Measurements from ENCODE around the gene CLCN2. TPM values are rescaled to one million over a fixed set of nuclear protein-coding genes. Genes with fewer than 3 reads are reported as not detected.

CLCN2 gene
- total RNA-seq, 1 donor from 2014 or later = 24.9 TPM

GRCh38 chr3:184347321-184348056, 13.9 kb downstream of the CLCN2 start:
- peak overlapping the region; percentile 39 for H3K27ac Mint-ChIP-seq
- peaks cover 60% of the 10 kb centered on the region for H3K4me1 Mint-ChIP-seq (ENCODE audit: unreplicated experiment)
- TF ChIP-seq CTCF (conservative IDR thresholded peaks at IDR 0.05) = no peak
- peak overlapping the region; percentile 47 for H3K4me3 Mint-ChIP-seq
- no peaks in the 10 kb centered on the region for H3K9me3 Mint-ChIP-seq
- peaks cover 11% of the 10 kb centered on the region for H3K36me3 Mint-ChIP-seq
- no peak for DNase-seq (ENCODE audit: extremely low spot score, unreplicated experiment)
- no peaks in the 10 kb centered on the region for H3K27me3 Mint-ChIP-seq

- peak overlapping the region; percentile 39 for H3K27ac Mint-ChIP-seq
- DNase-seq (ENCODE audit: extremely low spot score, unreplicated experiment) = no peak
- peaks cover 9% of the 10 kb centered on the region for H3K36me3 Mint-ChIP-seq
- TF ChIP-seq CTCF (conservative IDR thresholded peaks at IDR 0.05) = no peak
- H3K27me3 Mint-ChIP-seq = no peaks in the 10 kb centered on the region
- no peak overlapping the region for H3K4me3 Mint-ChIP-seq
- H3K9me3 Mint-ChIP-seq = no peaks in the 10 kb centered on the region
- peaks cover 52% of the 10 kb centered on the region for H3K4me1 Mint-ChIP-seq (ENCODE audit: unreplicated experiment)
Measured at GRCh38 chr3:184346480-184347190, 14.8 kb downstream of the CLCN2 start.

- peak; percentile 71 for TF ChIP-seq CTCF (conservative IDR thresholded peaks at IDR 0.05)
- Mint-ChIP-seq H3K9me3 (no peaks in the 10 kb centered on the region), H3K4me1 (ENCODE audit: unreplicated experiment) (peaks cover 43% of the 10 kb centered on the region), H3K27me3 (no peaks in the 10 kb centered on the region), H3K27ac (peak overlapping the region; percentile 68), H3K4me3 (no peak overlapping the region), H3K36me3 (peaks cover 15% of the 10 kb centered on the region)
- no peak for DNase-seq (ENCODE audit: extremely low spot score, unreplicated experiment)
Measured at GRCh38 chr3:184345317-184346144, 15.9 kb downstream of the CLCN2 start.

GRCh38 chr3:184344579-184345316, 16.7 kb downstream of the CLCN2 start:
- no peak for TF ChIP-seq CTCF (conservative IDR thresholded peaks at IDR 0.05)
- DNase-seq (ENCODE audit: extremely low spot score, unreplicated experiment) = no peak
- Mint-ChIP-seq H3K4me3 (no peak overlapping the region), H3K27me3 (no peaks in the 10 kb centered on the region), H3K36me3 (peaks cover 15% of the 10 kb centered on the region), H3K4me1 (ENCODE audit: unreplicated experiment) (peaks cover 39% of the 10 kb centered on the region), H3K27ac (no peak overlapping the region), H3K9me3 (no peaks in the 10 kb centered on the region)

All from type B pancreatic cell (in vitro differentiated cells).